ENCODE results near the gene QRFP.

Gene QRFP

GRCh38 chr9:130871395-130872062, 25.1 kb downstream of the QRFP start:
- peaks cover 34% of the 10 kb centered on the region for H4K20me1 ChIP-seq (ENCODE audit: insufficient read depth, low read length)
- H3K4me3 ChIP-seq (ENCODE audit: low read length): peak overlapping the region; percentile 50
- peak overlapping the region; percentile 85 for H3K27ac ChIP-seq (ENCODE audit: low read length)
- H3K27me3 ChIP-seq (ENCODE audit: low read depth, low read length): no peaks in the 10 kb centered on the region
- TF ChIP-seq CTCF (IDR thresholded peaks at IDR 0.05; ENCODE audit: low read depth, low read length): no peak
- TF ChIP-seq EZH2phosphoT487 (IDR thresholded peaks at IDR 0.05; ENCODE audit: low read depth): no peak
- no peaks in the 10 kb centered on the region for H3K9me3 ChIP-seq (ENCODE audit: insufficient read depth, low read length)
- peaks cover 32% of the 10 kb centered on the region for H3K4me1 ChIP-seq (ENCODE audit: low read length)
- peak overlapping the region; percentile 44; the same call in 1 of the 2 replicates for H3K9ac ChIP-seq (ENCODE audit: low read length)
- H3K4me2 ChIP-seq (ENCODE audit: low read length): peak overlapping the region; percentile 71
- no peak overlapping the region for H2AFZ ChIP-seq (ENCODE audit: low read depth, low read length)
- H3K36me3 ChIP-seq (replicated peaks; ENCODE audit: low read depth, low read length): peaks cover 54% of the 10 kb centered on the region
- H3K79me2 ChIP-seq (ENCODE audit: low read length): peaks cover 12% of the 10 kb centered on the region; the same call in 1 of the 2 replicates

- Histone ChIP-seq H3K79me2 (ENCODE audit: low read length) (peaks cover 12% of the 10 kb centered on the region; the same call in 1 of the 2 replicates), H2AFZ (ENCODE audit: low read depth, low read length) (no peak overlapping the region), H3K27ac (ENCODE audit: low read length) (peak overlapping the region; percentile 85), H3K9ac (ENCODE audit: low read length) (peak overlapping the region; percentile 44; the same call in 1 of the 2 replicates), H3K4me2 (ENCODE audit: low read length) (peak overlapping the region; percentile 71), H3K9me3 (ENCODE audit: insufficient read depth, low read length) (no peaks in the 10 kb centered on the region), H3K4me1 (ENCODE audit: low read length) (peaks cover 32% of the 10 kb centered on the region), H3K27me3 (ENCODE audit: low read depth, low read length) (no peaks in the 10 kb centered on the region), H3K4me3 (ENCODE audit: low read length) (peak overlapping the region; percentile 50), H4K20me1 (ENCODE audit: insufficient read depth, low read length) (peaks cover 40% of the 10 kb centered on the region), H3K36me3 (replicated peaks; ENCODE audit: low read depth, low read length) (peaks cover 51% of the 10 kb centered on the region)
- TF ChIP-seq EZH2phosphoT487 (IDR thresholded peaks at IDR 0.05; ENCODE audit: low read depth) (no peak), CTCF (IDR thresholded peaks at IDR 0.05; ENCODE audit: low read depth, low read length) (no peak)
Observed at GRCh38 chr9:130870491-130871381, 25.9 kb downstream of the QRFP start.

GRCh38 chr9:130869250-130869649, 27.4 kb downstream of the QRFP start:
- Histone ChIP-seq H3K27me3 (ENCODE audit: low read depth, low read length) (no peaks in the 10 kb centered on the region), H3K4me3 (ENCODE audit: low read length) (no peak overlapping the region), H3K9me3 (ENCODE audit: insufficient read depth, low read length) (no peaks in the 10 kb centered on the region), H3K4me1 (ENCODE audit: low read length) (peaks cover 38% of the 10 kb centered on the region), H3K79me2 (ENCODE audit: low read length) (peaks cover 18% of the 10 kb centered on the region), H2AFZ (ENCODE audit: low read depth, low read length) (no peak overlapping the region), H3K36me3 (replicated peaks; ENCODE audit: low read depth, low read length) (peaks cover 47% of the 10 kb centered on the region), H3K4me2 (ENCODE audit: low read length) (no peak overlapping the region), H4K20me1 (ENCODE audit: insufficient read depth, low read length) (peaks cover 46% of the 10 kb centered on the region), H3K9ac (ENCODE audit: low read length) (no peak overlapping the region), H3K27ac (ENCODE audit: low read length) (no peak overlapping the region)
- TF ChIP-seq EZH2phosphoT487 (IDR thresholded peaks at IDR 0.05; ENCODE audit: low read depth): no peak
- TF ChIP-seq CTCF (IDR thresholded peaks at IDR 0.05; ENCODE audit: low read depth, low read length): no peak

GRCh38 chr9:130868230-130868629, 28.4 kb downstream of the QRFP start:
- Histone ChIP-seq H3K9ac (ENCODE audit: low read length) (no peak overlapping the region), H2AFZ (ENCODE audit: low read depth, low read length) (no peak overlapping the region), H3K4me2 (ENCODE audit: low read length) (no peak overlapping the region), H3K9me3 (ENCODE audit: insufficient read depth, low read length) (no peaks in the 10 kb centered on the region), H3K4me1 (ENCODE audit: low read length) (peaks cover 48% of the 10 kb centered on the region), H4K20me1 (ENCODE audit: insufficient read depth, low read length) (peaks cover 51% of the 10 kb centered on the region), H3K27me3 (ENCODE audit: low read depth, low read length) (no peaks in the 10 kb centered on the region), H3K4me3 (ENCODE audit: low read length) (no peak overlapping the region), H3K27ac (ENCODE audit: low read length) (no peak overlapping the region), H3K79me2 (ENCODE audit: low read length) (peaks cover 18% of the 10 kb centered on the region), H3K36me3 (replicated peaks; ENCODE audit: low read depth, low read length) (peaks cover 39% of the 10 kb centered on the region)
- no peak for TF ChIP-seq EZH2phosphoT487 (IDR thresholded peaks at IDR 0.05; ENCODE audit: low read depth)
- TF ChIP-seq CTCF (IDR thresholded peaks at IDR 0.05; ENCODE audit: low read depth, low read length): no peak
